Stimulated activated CD4-positive, alpha-beta T cell treated with anti-CD3 and anti-CD28 coated beads, Interleukin-2, amount 100 ng/mL, for 4 hours (primary cell): ENCODE measurements around the gene ADARB1.

ENCODE experiments used
- DNase-seq: peaks from one replicate; pipeline ENCODE4 v3.0.0-alpha.2; 2020; ENCODE audit warnings: low read depth

Gene ADARB1

GRCh38 chr21:45095505-45095904, 21.1 kb downstream of the ADARB1 start:
- no peak for DNase-seq

GRCh38 chr21:45096217-45096616, 21.8 kb downstream of the ADARB1 start:
- DNase-seq: no peak

- no peak for DNase-seq
These were observed 23.5 kb downstream of the ADARB1 start for GRCh38 chr21:45097827-45098387.

GRCh38 chr21:45098867-45099266, 24.5 kb downstream of the ADARB1 start:
- no peak for DNase-seq

- no peak for DNase-seq
These were observed 25.2 kb downstream of the ADARB1 start for GRCh38 chr21:45099571-45099970.

- no peak for DNase-seq
These were observed 26.5 kb downstream of the ADARB1 start for GRCh38 chr21:45100866-45101265.

- no peak for DNase-seq
These were observed 28.1 kb downstream of the ADARB1 start for GRCh38 chr21:45102391-45102932.

- DNase-seq: no peak
These were observed 29.7 kb downstream of the ADARB1 start for GRCh38 chr21:45103971-45104520.

GRCh38 chr21:45104560-45104959, 30.2 kb downstream of the ADARB1 start:
- DNase-seq: no peak

GRCh38 chr21:45105906-45106485, 31.6 kb downstream of the ADARB1 start:
- no peak for DNase-seq

GRCh38 chr21:45108034-45108790, 33.8 kb downstream of the ADARB1 start:
- no peak for DNase-seq

GRCh38 chr21:45108808-45109781, 34.7 kb downstream of the ADARB1 start:
- no peak for DNase-seq

- DNase-seq: peak; percentile 12
These were observed 35.6 kb downstream of the ADARB1 start for GRCh38 chr21:45109831-45110492.

- no peak for DNase-seq
These were observed 36.7 kb downstream of the ADARB1 start for GRCh38 chr21:45110873-45111624.

GRCh38 chr21:45111703-45112102, 37.3 kb downstream of the ADARB1 start:
- DNase-seq: no peak

GRCh38 chr21:45112371-45112770, 38.0 kb downstream of the ADARB1 start:
- DNase-seq: no peak

GRCh38 chr21:45113543-45113942, 39.2 kb downstream of the ADARB1 start:
- no peak for DNase-seq

GRCh38 chr21:45114072-45114471, 39.7 kb downstream of the ADARB1 start:
- DNase-seq: no peak

- DNase-seq: no peak
These were observed 40.1 kb downstream of the ADARB1 start for GRCh38 chr21:45114475-45114874.

GRCh38 chr21:45115141-45115540, 40.8 kb downstream of the ADARB1 start:
- DNase-seq: no peak
